Activated naive CD4-positive, alpha-beta T cell treated with anti-CD3 and anti-CD28 coated beads, Interleukin-2, amount 50 U/mL, for 24 hours (primary cell): Measurements from ENCODE around the gene KEL.

ENCODE experiments used
- H3K27ac Mint-ChIP-seq: one replicate; pipeline ENCODE4 v1.8.0; 2021; ENCODE audit warnings: mild to moderate bottlenecking, mixed read lengths
- H3K27me3 Mint-ChIP-seq: one replicate; pipeline ENCODE4 v1.8.0; 2021; ENCODE audit warnings: mixed read lengths
- H3K36me3 Mint-ChIP-seq: one replicate; pipeline ENCODE4 v1.8.0; 2021; ENCODE audit warnings: mixed read lengths
- H3K4me1 Mint-ChIP-seq: one replicate; pipeline ENCODE4 v1.8.0; 2021; ENCODE audit warnings: mixed read lengths
- H3K4me3 Mint-ChIP-seq: one replicate; pipeline ENCODE4 v1.8.0; 2021; ENCODE audit warnings: mild to moderate bottlenecking, mixed read lengths
- H3K9me3 Mint-ChIP-seq: one replicate; pipeline ENCODE4 v1.8.0; 2021; ENCODE audit warnings: mixed read lengths

The KEL gene

GRCh38 chr7:142942746-142943145 is 19.4 kb downstream of the KEL start:
- H3K4me3 Mint-ChIP-seq = no peak overlapping the region
- H3K36me3 Mint-ChIP-seq = no peaks in the 10 kb centered on the region
- H3K4me1 Mint-ChIP-seq = no peaks in the 10 kb centered on the region
- no peaks in the 10 kb centered on the region for H3K9me3 Mint-ChIP-seq
- no peak overlapping the region for H3K27ac Mint-ChIP-seq
- peaks cover 1% of the 10 kb centered on the region for H3K27me3 Mint-ChIP-seq

- Mint-ChIP-seq H3K36me3 (no peaks in the 10 kb centered on the region), H3K27me3 (peaks cover 1% of the 10 kb centered on the region), H3K27ac (no peak overlapping the region), H3K9me3 (no peaks in the 10 kb centered on the region), H3K4me1 (no peaks in the 10 kb centered on the region), H3K4me3 (no peak overlapping the region)
These were observed 20.6 kb downstream of the KEL start for GRCh38 chr7:142941541-142941940.

DNA sequence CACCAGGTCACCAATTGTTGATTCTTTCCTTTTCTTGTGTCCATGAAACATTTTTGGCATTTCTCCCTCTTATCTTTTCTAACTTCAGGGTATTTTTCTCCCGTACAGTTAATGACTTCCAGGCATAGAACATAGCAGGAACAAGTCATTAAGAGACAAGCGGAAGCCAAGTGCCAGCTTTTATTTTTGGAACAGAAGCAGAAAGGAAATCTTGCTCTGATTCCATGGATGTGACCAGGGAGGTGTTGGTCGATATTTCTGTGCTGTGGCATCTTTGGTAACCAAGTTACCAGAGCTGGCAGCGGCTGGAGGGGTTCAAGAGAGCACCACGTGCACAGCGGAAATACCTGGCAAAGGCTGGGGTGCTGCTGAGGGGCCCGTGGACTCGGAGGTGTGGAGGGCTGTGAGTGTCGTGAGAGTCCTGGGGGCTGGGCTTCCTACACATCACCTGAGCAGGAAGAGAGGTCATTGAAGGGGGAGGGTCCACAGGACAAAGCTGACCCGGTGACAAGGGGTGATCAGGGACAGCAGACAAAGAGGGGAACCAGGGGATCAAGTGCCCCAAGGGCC is 21.1 kb downstream of the KEL start:
- no peak overlapping the region for H3K27ac Mint-ChIP-seq
- no peaks in the 10 kb centered on the region for H3K36me3 Mint-ChIP-seq
- no peak overlapping the region for H3K4me3 Mint-ChIP-seq
- peaks cover 1% of the 10 kb centered on the region for H3K27me3 Mint-ChIP-seq
- no peaks in the 10 kb centered on the region for H3K9me3 Mint-ChIP-seq
- H3K4me1 Mint-ChIP-seq = no peaks in the 10 kb centered on the region

GRCh38 chr7:142939226-142939910 is 22.8 kb downstream of the KEL start, which contains the start of gene LLCFC1:
LLCFC1 (plus strand) TSS chr7:142939484; CDS start chr7:142939622, 138 bp downstream.
- H3K27ac Mint-ChIP-seq = no peak within 1 kb of the TSS
- no peaks in the 10 kb centered on the region for H3K4me1 Mint-ChIP-seq
- H3K36me3 Mint-ChIP-seq = no peaks in the 10 kb centered on the region
- no peak within 1 kb of the TSS for H3K4me3 Mint-ChIP-seq
- peaks cover 1% of the 10 kb centered on the region for H3K27me3 Mint-ChIP-seq
- no peaks in the 10 kb centered on the region for H3K9me3 Mint-ChIP-seq

DNA sequence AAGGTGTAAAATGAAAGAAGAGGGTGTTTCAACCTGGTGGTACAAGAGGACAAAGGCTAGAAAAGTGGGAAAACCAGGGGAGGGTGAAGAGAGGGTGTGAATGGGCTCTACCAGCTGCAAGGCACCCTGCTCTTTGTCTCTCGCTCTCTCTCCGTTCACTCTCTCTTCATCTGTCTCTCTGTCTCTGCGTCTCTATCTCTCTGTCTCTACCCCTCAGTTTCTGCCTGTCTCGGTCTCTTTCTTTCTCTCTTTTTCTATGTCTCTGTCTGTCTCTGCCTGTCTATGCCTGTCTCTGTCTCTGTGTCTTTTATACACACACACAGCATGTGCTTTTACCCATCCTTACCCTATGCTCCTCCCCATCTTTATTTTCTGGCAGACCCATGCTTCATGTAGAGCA is 23.6 kb downstream of the KEL start:
- Mint-ChIP-seq H3K4me3 (no peak overlapping the region), H3K27ac (no peak overlapping the region), H3K27me3 (peaks cover 1% of the 10 kb centered on the region), H3K36me3 (no peaks in the 10 kb centered on the region), H3K4me1 (no peaks in the 10 kb centered on the region), H3K9me3 (no peaks in the 10 kb centered on the region)

DNA sequence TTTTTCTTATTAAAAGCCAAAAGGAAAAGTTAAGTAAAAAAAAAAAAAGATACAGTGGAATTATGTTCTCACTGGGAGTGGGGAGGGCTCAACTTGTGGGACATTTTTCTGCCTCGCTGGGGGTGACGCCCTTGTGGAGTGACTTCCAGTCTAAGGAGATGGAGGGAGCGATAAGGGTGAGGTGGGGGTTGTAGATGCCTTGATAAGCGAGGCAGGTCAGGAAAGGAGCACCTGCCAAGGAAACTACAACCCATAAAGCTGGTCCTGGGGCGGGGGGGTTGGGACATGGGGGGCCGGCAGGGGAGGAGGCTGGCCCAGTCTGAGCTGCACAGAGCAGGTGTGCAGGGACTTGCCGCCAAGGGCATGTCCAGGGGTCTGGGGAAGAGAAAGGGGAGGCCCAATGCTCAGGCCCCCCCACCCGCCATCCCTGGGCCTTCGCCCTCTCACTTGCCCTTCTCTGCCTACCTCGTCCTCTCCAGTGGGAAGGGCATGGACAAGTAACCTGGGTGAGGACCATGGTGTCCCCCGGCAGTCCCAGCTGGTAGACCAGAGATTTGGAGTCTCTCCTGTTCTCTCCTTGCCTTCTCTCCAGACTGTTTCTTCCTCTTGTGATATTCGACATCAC is 26.1 kb downstream of the KEL start:
- no peaks in the 10 kb centered on the region for H3K4me1 Mint-ChIP-seq
- no peaks in the 10 kb centered on the region for H3K36me3 Mint-ChIP-seq
- no peak overlapping the region for H3K27ac Mint-ChIP-seq
- H3K4me3 Mint-ChIP-seq = no peak overlapping the region
- no peaks in the 10 kb centered on the region for H3K9me3 Mint-ChIP-seq
- peaks cover 1% of the 10 kb centered on the region for H3K27me3 Mint-ChIP-seq

DNA sequence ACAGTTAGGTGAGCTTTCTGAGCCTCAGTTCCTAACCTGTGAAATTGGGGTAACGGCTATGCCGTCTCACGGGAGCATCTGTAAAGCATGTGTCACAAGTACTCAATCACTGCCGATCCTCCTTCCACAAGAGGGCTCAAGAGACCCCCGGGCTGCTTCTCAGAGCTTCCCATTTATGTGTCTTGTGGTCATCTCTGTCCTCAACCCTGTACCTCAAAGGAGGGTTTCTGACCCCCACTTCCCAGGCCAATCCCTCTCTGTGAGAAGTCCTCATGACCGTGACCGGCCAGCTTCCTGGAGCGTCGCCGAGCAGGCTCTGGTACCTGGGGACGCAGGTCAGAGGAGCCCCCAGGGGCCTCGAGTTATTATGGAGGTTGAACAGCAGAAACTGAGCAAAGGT is 28.1 kb downstream of the KEL start:
- Mint-ChIP-seq H3K36me3 (no peaks in the 10 kb centered on the region), H3K9me3 (no peaks in the 10 kb centered on the region), H3K27me3 (peaks cover 1% of the 10 kb centered on the region), H3K27ac (no peak overlapping the region), H3K4me1 (no peaks in the 10 kb centered on the region), H3K4me3 (no peak overlapping the region)

GRCh38 chr7:142933624-142934023 is 28.5 kb downstream of the KEL start, which contains the start of gene TRPV5:
TRPV5 (minus strand) TSS chr7:142933746; CDS start chr7:142933459, 287 bp downstream.
- peaks cover 1% of the 10 kb centered on the region for H3K27me3 Mint-ChIP-seq
- no peaks in the 10 kb centered on the region for H3K4me1 Mint-ChIP-seq
- no peaks in the 10 kb centered on the region for H3K36me3 Mint-ChIP-seq
- H3K27ac Mint-ChIP-seq = no peak within 1 kb of the TSS
- H3K9me3 Mint-ChIP-seq = no peaks in the 10 kb centered on the region
- H3K4me3 Mint-ChIP-seq = no peak within 1 kb of the TSS

DNA sequence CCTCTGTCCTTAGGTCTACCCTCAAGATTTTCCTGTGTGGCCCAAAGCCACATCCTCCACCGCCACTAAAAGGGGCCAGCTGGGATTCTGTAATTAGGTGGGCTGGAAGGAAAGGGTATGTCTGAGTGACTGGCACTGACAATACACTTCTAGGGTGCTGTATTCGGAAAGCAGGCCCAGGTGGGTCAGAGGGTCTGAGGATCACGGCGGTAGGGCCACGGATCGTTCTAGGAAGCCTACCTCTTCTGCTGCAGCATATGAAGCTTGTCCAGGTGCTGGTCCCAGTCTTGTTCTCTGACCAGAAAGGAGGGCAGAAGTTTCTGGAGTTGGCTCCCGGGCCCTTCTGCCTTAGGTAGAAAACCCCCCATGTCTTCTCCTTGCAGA is 29.1 kb downstream of the KEL start:
- no peak overlapping the region for H3K27ac Mint-ChIP-seq
- no peaks in the 10 kb centered on the region for H3K9me3 Mint-ChIP-seq
- H3K4me3 Mint-ChIP-seq = no peak overlapping the region
- H3K4me1 Mint-ChIP-seq = no peaks in the 10 kb centered on the region
- no peaks in the 10 kb centered on the region for H3K36me3 Mint-ChIP-seq
- H3K27me3 Mint-ChIP-seq = peaks cover 1% of the 10 kb centered on the region

DNA sequence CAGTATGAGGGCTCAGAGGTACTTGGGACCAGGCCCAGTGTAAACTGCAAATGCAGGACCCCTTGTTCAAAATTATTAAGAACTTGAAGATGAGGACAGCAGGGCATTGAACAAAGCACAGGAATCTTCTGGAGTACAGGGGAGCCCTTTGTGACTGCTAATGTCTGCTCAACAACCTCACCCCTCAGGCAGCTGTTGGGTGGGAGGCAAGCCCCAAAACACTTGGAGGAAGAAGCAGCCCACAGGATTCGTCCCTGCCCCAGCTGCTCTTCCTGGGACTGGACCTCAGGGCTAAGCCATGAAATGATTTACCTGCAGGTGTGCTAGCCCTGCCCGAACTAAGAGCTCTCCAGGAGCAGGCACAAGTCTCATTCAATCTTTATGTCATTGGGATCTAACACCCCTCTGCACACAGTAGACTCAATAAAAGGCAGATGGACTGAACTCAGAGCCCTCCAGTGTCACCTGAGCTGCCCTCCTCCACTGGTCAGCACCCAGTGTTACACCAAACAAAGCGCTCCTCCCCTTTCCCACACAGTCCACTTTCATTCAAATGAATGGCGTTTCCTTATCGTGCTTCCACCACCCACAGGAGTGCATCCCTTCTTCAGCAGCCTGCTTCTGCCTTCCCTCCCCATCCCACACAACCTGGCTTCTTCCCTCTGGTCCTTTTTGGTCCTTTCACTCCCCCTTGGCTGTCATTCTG is 29.6 kb downstream of the KEL start:
- H3K27ac Mint-ChIP-seq = no peak overlapping the region
- H3K27me3 Mint-ChIP-seq = peaks cover 1% of the 10 kb centered on the region
- H3K36me3 Mint-ChIP-seq = no peaks in the 10 kb centered on the region
- no peaks in the 10 kb centered on the region for H3K4me1 Mint-ChIP-seq
- no peak overlapping the region for H3K4me3 Mint-ChIP-seq
- H3K9me3 Mint-ChIP-seq = no peaks in the 10 kb centered on the region

GRCh38 chr7:142930126-142930730 is 31.9 kb downstream of the KEL start:
- H3K4me3 Mint-ChIP-seq = no peak overlapping the region
- H3K36me3 Mint-ChIP-seq = no peaks in the 10 kb centered on the region
- no peaks in the 10 kb centered on the region for H3K9me3 Mint-ChIP-seq
- no peaks in the 10 kb centered on the region for H3K27me3 Mint-ChIP-seq
- no peak overlapping the region for H3K27ac Mint-ChIP-seq
- no peaks in the 10 kb centered on the region for H3K4me1 Mint-ChIP-seq

- Mint-ChIP-seq H3K4me3 (no peak overlapping the region), H3K27me3 (no peaks in the 10 kb centered on the region), H3K27ac (no peak overlapping the region), H3K36me3 (no peaks in the 10 kb centered on the region), H3K4me1 (no peaks in the 10 kb centered on the region), H3K9me3 (no peaks in the 10 kb centered on the region)
These were observed 34.2 kb downstream of the KEL start for GRCh38 chr7:142927949-142928348.

DNA sequence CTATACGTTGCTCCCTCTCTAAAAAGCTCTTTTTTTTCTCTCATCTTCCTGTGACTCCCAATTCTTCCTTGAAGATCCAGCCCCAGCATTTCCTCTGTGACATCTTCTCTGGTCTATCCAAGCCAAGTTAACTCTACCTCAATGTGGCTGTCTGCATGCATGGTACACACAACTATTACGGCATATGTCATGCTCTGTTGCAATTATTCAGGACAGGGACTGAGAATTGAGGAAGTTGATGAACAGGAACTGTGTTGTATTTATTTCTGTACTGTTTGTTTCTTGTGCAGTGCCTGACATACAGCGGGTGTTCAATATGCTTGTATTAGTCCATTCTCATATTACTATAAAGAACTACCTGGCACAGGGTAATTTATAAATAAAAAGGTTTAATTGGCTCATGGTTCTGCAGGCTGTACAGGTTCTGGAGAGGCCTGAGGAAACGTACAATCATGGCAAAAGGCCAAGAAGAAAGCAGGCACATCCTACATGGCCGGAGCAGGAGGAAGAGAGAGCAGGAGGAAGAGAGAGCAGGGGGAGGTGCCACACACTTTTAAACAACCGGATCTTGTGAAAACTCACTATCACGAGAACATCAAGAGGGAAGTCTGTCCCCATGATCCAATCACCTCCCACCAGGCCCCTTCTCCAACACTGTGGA is 34.9 kb downstream of the KEL start:
- H3K36me3 Mint-ChIP-seq = no peaks in the 10 kb centered on the region
- no peak overlapping the region for H3K27ac Mint-ChIP-seq
- no peaks in the 10 kb centered on the region for H3K9me3 Mint-ChIP-seq
- H3K4me3 Mint-ChIP-seq = no peak overlapping the region
- no peaks in the 10 kb centered on the region for H3K27me3 Mint-ChIP-seq
- no peaks in the 10 kb centered on the region for H3K4me1 Mint-ChIP-seq

GRCh38 chr7:142925413-142925812 is 36.8 kb downstream of the KEL start:
- H3K4me1 Mint-ChIP-seq = no peaks in the 10 kb centered on the region
- H3K27ac Mint-ChIP-seq = no peak overlapping the region
- no peaks in the 10 kb centered on the region for H3K36me3 Mint-ChIP-seq
- no peaks in the 10 kb centered on the region for H3K9me3 Mint-ChIP-seq
- peaks cover 4% of the 10 kb centered on the region for H3K27me3 Mint-ChIP-seq
- H3K4me3 Mint-ChIP-seq = no peak overlapping the region

GRCh38 chr7:142923391-142923790 is 38.8 kb downstream of the KEL start:
- H3K27me3 Mint-ChIP-seq = peaks cover 4% of the 10 kb centered on the region
- no peaks in the 10 kb centered on the region for H3K36me3 Mint-ChIP-seq
- no peaks in the 10 kb centered on the region for H3K9me3 Mint-ChIP-seq
- H3K4me1 Mint-ChIP-seq = no peaks in the 10 kb centered on the region
- no peak overlapping the region for H3K4me3 Mint-ChIP-seq
- H3K27ac Mint-ChIP-seq = no peak overlapping the region
